Measurements from ENCODE around the gene BRD7.

- TF ChIP-seq CTCF (conservative IDR thresholded peaks at IDR 0.05; ENCODE audit: low read length): no peak
- no peak for TF ChIP-seq EZH2phosphoT487 (IDR thresholded peaks at IDR 0.05; ENCODE audit: borderline replicate concordance)
These were observed 74.6 kb downstream of the BRD7 start for GRCh38 chr16:50293994-50294855.

Measured in Loucy (cell line).